Prostate gland (tissue), 2 donors: Measurements from ENCODE around the gene MNDA. TPM values are rescaled to one million over a fixed set of nuclear protein-coding genes. Genes with fewer than 3 reads are reported as not detected.
"Not testable (repeated sequence)": the region's sequence is repeated elsewhere in the genome, so short reads cannot be mapped to it uniquely, and the experiment has no call there.

ENCODE experiments used
- DNase-seq: peaks from one replicate; pipeline ENCODE4 v3.0.0-alpha.2; 2019; ENCODE audit warnings: low spot score
- H3K27ac ChIP-seq, 2 donors: fragments of 200-600 bp; sonication (generic); 2 replicates each; pipeline ENCODE4 v1.5.1; 2017 to 2019
- H3K27me3 ChIP-seq: fragments of 200-600 bp; sonication (generic); replicated peaks from 2 replicates; pipeline ENCODE4 v1.5.1; 2019; ENCODE audit not compliant: insufficient read depth
- H3K36me3 ChIP-seq, 2 donors: fragments of 200-600 bp; sonication (generic); 1 replicate in 1 of 2; 2 replicates in 1 of 2; pipeline versions ENCODE4 v1.5.1 to v1.8.1; 2017 to 2019
- H3K4me1 ChIP-seq: fragments of 200-600 bp; sonication (generic); replicated peaks from 2 replicates; pipeline ENCODE4 v1.5.1; 2019
- H3K4me3 ChIP-seq, 2 donors: fragments of 200-600 bp; sonication (generic); 2 replicates each; pipeline ENCODE4 v1.5.1; 2017 to 2019
- H3K9me3 ChIP-seq: fragments of 200-600 bp; sonication (generic); 2 replicates; pipeline ENCODE4 v1.5.1; 2017
- CTCF ChIP-seq, 4 experiments: fragments of 200-600 bp in 2 of 4; fragments of 450-650 bp in 2 of 4; sonication (generic) in 2 of 4; IDR thresholded peaks; 1 replicate in 3 of 4; 2 replicates in 1 of 4; pipeline ENCODE4 v1.5.1; 2016 to 2019; ENCODE audit warnings: antibody characterized with exemption in 4 of 4, mild to moderate bottlenecking in 2 of 4, moderate library complexity in 2 of 4
- POLR2A ChIP-seq: fragments of 450-650 bp; IDR thresholded peaks from one replicate; pipeline ENCODE4 v1.6.1; 2016; ENCODE audit warnings: antibody characterized with exemption, mild to moderate bottlenecking
- POLR2AphosphoS5 ChIP-seq: sonication (generic); formaldehyde crosslinking; IDR thresholded peaks from one replicate; pipeline ENCODE4 v1.6.1; 2017; ENCODE audit warnings: antibody characterized with exemption
- WGBS: methylation state at CpG from one replicate; pipeline ENCODE4 v1.1.5; 2018; 5-methylcytosine and 5-hydroxymethylcytosine counted together
- intact Hi-C: fragments of 100-400 bp; cut with DNase I; formaldehyde crosslinking; loops from one replicate; pipeline ENCODE4 v1.14.2; 2022
- small RNA-seq, 2 donors: library from RNA; depleted of rRNA; stranded (forward); fragments of <200 nt; gene quantifications; one replicate each; pipeline ENCODE3, GENCODE V24; 2016
- total RNA-seq, 2 donors: library from RNA; depleted of rRNA; stranded (reverse); fragments of >200 nt; gene quantifications; one replicate each; pipeline ENCODE4 v1.1.0, GENCODE V29; 2016

The MNDA gene
- total RNA-seq, 2 donors from 2014 or later = 0.36 to 11.4 TPM

GRCh38 chr1:158840236-158840635 is 9.1 kb downstream of the MNDA start:
- H3K27me3 ChIP-seq = no peaks in the 10 kb centered on the region
- no peaks in the 10 kb centered on the region for H3K36me3 ChIP-seq
- no peak for DNase-seq
- H3K27ac ChIP-seq = no peak overlapping the region
- no peaks in the 10 kb centered on the region for H3K4me1 ChIP-seq
- no peak for TF ChIP-seq POLR2AphosphoS5
- TF ChIP-seq POLR2A = no peak
- no peak for TF ChIP-seq CTCF (IDR thresholded peaks at IDR 0.05)
- no peaks in the 10 kb centered on the region for H3K9me3 ChIP-seq
- H3K4me3 ChIP-seq = no peak overlapping the region
- intact Hi-C loops = no loop called here
- WGBS = 67% methylated on average over 5 of the region's 5 CpGs

- H3K4me3 ChIP-seq = no peak overlapping the region
- H3K27me3 ChIP-seq = no peaks in the 10 kb centered on the region
- DNase-seq = no peak
- H3K36me3 ChIP-seq = no peaks in the 10 kb centered on the region
- no peaks in the 10 kb centered on the region for H3K4me1 ChIP-seq
- H3K9me3 ChIP-seq = no peaks in the 10 kb centered on the region
- TF ChIP-seq CTCF (IDR thresholded peaks at IDR 0.05) = no peak
- TF ChIP-seq POLR2A = no peak
- no peak for TF ChIP-seq POLR2AphosphoS5
- 68% methylated on average over 6 of the region's 6 CpGs for WGBS
- H3K27ac ChIP-seq = no peak overlapping the region
- intact Hi-C loops = no loop called here
These were observed 33.4 kb downstream of the MNDA start for GRCh38 chr1:158864595-158864994.

- H3K4me1 ChIP-seq, H3K9me3 ChIP-seq, intact Hi-C loops, H3K36me3 ChIP-seq, DNase-seq, H3K27ac ChIP-seq, H3K4me3 ChIP-seq, H3K27me3 ChIP-seq: not testable (repeated sequence)
- WGBS = 90% methylated on average over 5 of the region's 5 CpGs
These were observed 39.3 kb downstream of the MNDA start for GRCh38 chr1:158870438-158870837.

GRCh38 chr1:158873141-158873540 is 42.0 kb downstream of the MNDA start:
- WGBS = 72% methylated on average over 2 of the region's 2 CpGs
- intact Hi-C loops = no loop called here
- TF ChIP-seq POLR2AphosphoS5 (no peak), POLR2A (no peak), CTCF (IDR thresholded peaks at IDR 0.05) (no peak)
- Histone ChIP-seq H3K9me3 (no peaks in the 10 kb centered on the region), H3K27me3 (no peaks in the 10 kb centered on the region), H3K36me3 (no peaks in the 10 kb centered on the region), H3K27ac (no peak overlapping the region), H3K4me3 (no peak overlapping the region), H3K4me1 (no peaks in the 10 kb centered on the region)
- no peak for DNase-seq

- intact Hi-C loops = no loop called here
- no peaks in the 10 kb centered on the region for H3K4me1 ChIP-seq
- no peaks in the 10 kb centered on the region for H3K36me3 ChIP-seq
- H3K9me3 ChIP-seq = no peaks in the 10 kb centered on the region
- H3K4me3 ChIP-seq = no peak overlapping the region
- H3K27me3 ChIP-seq = no peaks in the 10 kb centered on the region
- DNase-seq = no peak
- no peak overlapping the region for H3K27ac ChIP-seq
- no peak for TF ChIP-seq CTCF (IDR thresholded peaks at IDR 0.05)
- no peak for TF ChIP-seq POLR2AphosphoS5
These were observed 62.5 kb downstream of the MNDA start for GRCh38 chr1:158893654-158894053.

- 56% methylated on average over 2 of the region's 2 CpGs for WGBS
- H3K27ac ChIP-seq = no peak overlapping the region
- no peaks in the 10 kb centered on the region for H3K27me3 ChIP-seq
- H3K4me3 ChIP-seq = no peak overlapping the region
- intact Hi-C loops = no loop called here
- no peaks in the 10 kb centered on the region for H3K36me3 ChIP-seq
- no peaks in the 10 kb centered on the region for H3K4me1 ChIP-seq
- no peak for TF ChIP-seq POLR2A
- DNase-seq = no peak
- no peaks in the 10 kb centered on the region for H3K9me3 ChIP-seq
These were observed 67.6 kb downstream of the MNDA start for GRCh38 chr1:158898722-158899121.

Small RNA genes within 50 kb of the gene (small RNA-seq; reads per million reads assigned to genes)
- gene OR2AQ1P = 0 reads per million in 2 donors

Other genes starting within 250 kb of the MNDA start
- gene OR10Z1, start 226.1 kb upstream of the MNDA start, total RNA-seq = not detected
- under 1 TPM in 1 of 2 donors, not detected in 1; 0.28 TPM for gene SPTA1, start 144.6 kb upstream of the MNDA start, total RNA-seq
- gene OR6K2, start 130.7 kb upstream of the MNDA start, total RNA-seq = not detected
- not detected for gene OR6K3, start 110.6 kb upstream of the MNDA start, total RNA-seq
- gene OR6K6, start 76.6 kb upstream of the MNDA start, total RNA-seq = not detected
- gene OR6N1, start 59.2 kb upstream of the MNDA start, total RNA-seq = not detected
- gene OR6N2, start 50.1 kb upstream of the MNDA start, total RNA-seq = not detected
- gene PYHIN1, start 100.2 kb downstream of the MNDA start, total RNA-seq = under 1 TPM; 0.18 to 0.51 TPM
- 10 to 100 TPM; 18.2 to 61.3 TPM for gene IFI16, start 178.6 kb downstream of the MNDA start, total RNA-seq
- gene AIM2, start 245.4 kb downstream of the MNDA start, total RNA-seq = under 1 TPM in 1 of 2 donors, not detected in 1; 0.80 TPM